Activated CD4-positive, CD25-positive, alpha-beta regulatory T cell treated with anti-CD3 and anti-CD28 coated beads, Interleukin-2, amount 50 U/mL, for 24 hours (primary cell): Measurements from ENCODE around the gene SH2D5.
"Not testable (repeated sequence)": the region's sequence is repeated elsewhere in the genome, so short reads cannot be mapped to it uniquely, and the experiment has no call there.

Source experiments
- ATAC-seq, 2 donors: fragments of 150-1000 bp; cut with Tn5 transposase; one replicate each; pipeline ENCODE4 v1.10.0; 2021; ENCODE audit warnings: mild to moderate bottlenecking in 1 of 2, moderate library complexity in 1 of 2

SH2D5 gene

DNA sequence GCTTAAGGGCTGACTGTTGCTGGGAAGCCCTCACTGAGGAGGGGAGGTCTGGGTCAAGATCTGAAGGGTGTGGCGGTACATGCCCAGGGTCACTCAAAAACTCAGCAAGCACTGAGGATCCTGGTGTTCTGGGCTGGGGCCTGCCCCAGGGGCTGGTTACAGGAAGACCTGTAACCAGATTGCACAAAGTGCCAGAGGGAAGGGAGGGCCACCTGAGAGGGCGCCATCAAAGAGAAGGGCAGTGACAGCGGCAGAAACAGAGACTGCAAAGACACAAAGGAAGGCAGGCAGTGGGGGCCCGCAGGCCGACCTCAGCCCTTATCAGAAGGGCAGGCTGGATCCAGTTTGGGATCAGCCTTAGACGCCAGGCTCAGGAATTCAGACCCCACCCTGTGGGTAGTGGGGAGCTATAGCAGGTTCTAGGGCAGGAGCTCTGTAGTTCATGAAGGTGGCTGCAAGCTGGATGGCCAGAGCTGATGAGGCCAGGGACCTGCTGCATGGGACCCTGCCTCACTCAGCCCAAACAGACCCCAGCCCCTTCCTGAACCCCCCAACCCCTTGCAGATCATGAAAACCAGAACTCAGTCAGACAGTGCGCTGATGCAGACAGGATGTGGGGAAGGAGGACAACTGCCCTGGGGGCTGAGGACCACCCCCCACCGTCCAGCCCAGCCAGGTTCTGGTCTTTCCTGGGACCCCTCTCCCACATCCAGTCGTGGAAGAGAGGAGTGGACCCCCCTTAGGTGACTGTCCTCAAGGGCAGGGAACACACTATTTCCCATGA is 3.9 kb downstream of the SH2D5 start:
- no peak for ATAC-seq

DNA sequence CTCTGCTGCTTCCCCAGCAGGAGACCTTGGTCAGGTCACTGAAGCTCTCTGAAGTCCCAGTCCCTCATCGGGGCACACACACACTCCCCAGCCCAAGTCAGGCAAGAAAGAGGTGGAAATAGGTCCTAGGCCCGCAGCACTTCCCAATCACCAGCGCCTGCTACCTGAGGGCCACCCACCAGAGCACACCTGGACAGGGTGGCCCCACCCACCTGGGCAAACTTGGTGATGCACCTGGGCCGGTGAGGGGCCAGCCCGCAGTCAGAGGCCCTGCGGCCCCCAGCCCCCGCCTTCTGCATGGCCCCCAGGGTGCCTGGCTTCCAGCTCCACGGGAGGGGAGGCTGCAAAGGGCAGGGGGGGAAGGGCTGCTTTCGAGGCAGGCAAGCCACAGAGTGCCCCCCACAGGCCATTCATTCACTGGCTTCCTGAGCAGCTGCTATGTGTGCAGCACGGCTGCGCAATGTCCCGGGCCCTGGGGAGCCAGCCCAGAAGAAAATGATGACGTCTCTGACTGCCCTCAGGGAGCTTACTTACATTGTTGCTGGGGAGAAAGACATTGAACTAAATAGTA is 4.7 kb downstream of the SH2D5 start:
- ATAC-seq, result no peak

DNA sequence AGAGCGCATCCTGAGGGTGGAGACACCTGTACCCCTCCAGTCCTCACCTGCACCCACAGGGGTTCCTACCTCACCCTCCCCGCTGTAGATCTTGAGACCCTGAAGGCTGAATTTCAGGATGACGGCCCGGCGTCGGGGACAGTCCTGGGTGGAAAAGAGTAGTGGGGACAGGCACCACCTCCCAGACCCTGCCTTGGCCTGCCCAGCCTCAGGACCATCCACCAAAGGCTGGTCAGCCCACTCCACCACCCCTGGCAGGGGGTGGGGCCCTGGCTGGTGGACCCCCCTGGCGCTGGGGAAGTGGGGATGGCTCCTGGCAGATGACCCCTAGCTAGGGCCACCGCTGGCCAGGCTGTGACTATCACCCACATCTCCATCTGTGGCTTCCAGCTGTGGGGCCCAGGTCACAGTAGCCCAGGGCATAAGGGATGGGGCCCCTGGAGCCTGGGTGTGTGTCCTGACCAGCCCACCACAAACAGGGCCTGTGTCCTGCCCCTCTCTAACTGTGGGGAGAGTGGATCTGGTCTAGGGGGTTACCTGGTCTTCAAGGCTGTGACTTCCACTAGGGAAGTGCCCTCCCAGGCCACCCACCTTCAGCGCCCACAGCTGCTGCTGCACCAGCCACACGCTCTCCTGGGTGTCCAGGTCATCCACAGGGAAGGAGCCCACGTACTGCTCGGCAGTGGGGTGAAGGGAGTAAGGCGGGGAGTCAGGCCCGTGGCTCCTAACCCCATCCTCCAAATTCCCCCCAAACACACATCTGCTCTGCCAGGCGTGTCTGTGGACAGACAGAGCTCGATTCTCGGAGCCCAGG is 5.4 kb downstream of the SH2D5 start:
- no peak for ATAC-seq

DNA sequence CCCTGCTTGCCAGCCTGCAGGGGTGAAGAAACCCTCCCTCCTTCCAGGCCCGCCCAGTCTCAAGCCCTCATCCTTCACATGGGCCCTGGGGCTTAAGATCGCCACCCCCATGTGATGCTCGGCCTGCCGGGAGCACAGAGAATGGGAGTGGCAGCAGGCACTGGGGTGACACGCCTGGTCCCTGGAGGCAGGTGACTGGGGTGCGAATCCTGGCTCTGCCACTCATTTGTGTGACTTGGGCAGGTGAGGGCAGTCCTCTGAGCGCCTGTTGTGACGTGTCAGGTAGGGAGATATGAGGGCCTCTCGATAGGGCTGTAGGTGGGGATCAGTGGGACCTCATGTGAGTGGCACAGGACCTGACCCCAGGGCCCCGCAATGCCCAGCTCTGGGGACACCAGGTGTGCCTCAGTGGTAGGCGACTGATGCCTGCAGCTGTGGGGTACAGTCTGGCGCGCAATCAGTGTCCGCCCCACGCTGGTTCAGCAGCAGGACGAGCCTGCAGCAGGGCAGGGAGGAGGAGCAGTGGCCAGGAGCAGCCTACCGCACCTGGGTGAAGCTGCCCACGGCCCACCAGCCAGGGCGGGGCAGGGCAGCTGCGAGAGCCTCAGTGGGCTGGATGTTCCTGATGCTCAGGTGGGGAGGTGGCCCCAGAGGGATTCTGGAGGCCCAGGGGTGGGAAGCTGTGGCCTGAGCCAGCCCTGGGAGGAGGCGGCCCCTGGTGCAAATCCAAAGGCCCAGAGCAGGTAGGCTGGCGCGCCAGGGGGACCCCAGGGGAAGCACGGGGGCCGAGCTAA is 6.2 kb downstream of the SH2D5 start:
- ATAC-seq, result no peak

DNA sequence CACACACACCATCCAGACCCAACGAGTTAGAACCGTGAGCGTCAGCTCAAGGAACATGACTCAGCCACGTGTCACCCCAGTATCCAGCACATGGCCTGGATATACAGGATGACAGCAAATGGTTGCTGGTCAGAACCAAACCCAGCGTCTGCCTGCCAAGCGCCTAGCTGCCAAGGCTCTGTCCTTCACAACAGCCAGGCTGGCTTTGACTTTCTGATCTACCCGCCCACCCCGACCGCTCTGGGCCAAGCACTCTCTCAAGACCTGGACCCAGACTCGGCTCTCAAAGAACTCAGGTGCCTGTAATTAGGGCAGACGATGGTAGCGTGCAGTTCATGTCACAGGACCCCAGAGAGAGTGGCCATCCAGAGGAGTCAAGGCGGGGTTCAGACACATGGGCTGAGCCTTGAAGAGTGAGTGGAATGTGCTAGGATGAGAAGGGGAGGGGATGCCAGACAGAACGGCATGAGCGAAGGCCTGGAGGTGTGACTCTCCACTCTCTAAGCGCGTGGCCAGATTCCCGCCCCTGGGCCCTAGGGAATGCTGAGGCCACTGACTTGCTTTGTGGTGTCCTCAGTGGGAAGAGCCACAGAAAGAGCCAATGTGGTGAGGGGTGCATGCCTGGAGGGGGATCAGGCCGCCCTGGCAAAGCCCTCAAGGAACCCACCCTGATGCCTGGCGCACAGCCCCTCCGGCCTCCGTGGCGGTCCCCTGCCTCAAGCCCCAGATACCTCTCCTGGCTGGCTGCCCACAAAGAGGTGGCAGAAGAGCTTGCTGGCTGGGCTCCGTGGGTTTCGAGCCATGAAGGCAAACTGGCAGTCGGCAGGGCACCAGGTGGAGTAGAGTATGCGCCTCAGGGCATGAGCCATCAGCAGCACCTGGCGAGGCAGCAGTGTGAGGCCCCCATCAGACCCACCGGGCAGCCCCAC is 7.0 kb downstream of the SH2D5 start:
- no peak for ATAC-seq

DNA sequence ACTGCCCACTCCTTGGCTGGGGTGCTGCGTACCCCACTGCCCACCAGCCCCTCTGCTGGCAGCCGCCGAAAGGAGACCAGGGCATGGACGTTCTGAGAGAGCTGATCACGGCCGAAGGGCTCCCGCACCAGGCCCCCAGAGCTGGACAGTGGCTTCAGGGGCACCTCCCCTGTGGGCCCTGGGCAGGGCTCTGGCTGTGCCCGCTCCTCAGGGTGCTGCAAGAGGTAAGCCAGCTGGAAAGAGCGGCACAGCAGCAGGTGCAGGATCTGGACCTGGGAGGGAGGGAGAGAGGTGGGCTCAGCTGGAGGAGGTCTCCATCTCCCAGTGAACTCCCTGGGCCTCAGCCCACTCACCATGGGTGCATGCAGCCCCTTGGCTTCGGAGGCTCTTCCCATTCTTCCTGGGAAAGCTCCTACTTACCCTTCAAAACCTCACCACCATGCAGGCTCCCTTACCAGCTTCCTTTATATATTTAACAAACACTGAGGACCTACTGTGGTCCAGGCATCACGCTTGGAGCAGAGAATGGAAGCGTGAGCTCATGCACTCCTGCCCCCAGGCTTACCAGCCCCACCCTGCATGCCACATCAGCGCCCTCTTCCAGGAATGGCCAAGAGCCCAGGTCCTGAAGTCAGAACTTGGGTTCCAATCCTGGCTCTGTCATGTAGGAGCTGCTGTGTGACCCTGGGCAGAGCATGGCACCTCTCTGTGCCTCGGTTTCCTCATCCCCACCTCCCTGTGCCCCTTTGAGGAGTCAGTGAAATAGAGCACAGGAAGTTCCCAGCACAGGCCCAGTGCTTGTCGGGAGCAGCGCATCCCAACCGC is 7.9 kb downstream of the SH2D5 start:
- ATAC-seq, result no peak

DNA sequence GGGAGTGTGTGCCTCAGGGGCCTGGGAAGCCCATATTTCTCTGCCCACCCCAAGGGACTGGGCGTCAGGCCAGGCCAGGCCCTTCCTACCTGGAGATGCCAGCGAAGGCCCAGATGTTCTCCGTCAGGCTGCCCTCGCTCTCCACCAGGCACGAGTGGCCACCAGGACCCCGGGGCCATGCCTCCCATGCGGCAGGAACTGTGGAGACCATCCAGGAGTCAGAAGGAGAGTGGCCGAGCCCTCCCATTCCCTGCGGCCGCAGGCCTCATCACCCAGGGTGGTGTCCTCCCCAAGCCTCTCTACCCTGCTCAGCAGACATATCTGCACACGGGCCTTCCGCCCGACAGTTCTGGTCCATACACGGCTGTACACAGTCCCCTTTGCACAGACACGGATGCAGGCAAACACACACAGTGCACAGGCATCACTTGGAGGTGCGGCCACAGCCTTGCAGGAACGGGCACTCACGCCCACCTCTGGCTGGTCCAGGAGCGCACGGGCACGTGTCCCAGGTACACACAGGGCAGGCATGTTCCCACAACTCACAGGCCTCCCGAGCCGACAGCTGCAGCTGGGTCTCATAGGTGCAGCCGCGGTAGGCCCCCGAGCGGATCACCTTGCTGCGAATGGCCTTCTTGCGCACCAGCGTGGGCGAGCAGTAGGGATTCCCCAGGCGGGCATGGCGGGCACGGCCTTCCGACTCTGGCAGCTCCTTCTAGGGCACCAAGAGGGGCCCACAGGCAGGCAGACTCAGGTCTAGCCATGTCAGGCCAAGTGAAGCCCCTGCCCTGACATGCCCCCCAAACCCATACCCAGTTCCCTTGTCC is 8.8 kb downstream of the SH2D5 start:
- no peak for ATAC-seq

DNA sequence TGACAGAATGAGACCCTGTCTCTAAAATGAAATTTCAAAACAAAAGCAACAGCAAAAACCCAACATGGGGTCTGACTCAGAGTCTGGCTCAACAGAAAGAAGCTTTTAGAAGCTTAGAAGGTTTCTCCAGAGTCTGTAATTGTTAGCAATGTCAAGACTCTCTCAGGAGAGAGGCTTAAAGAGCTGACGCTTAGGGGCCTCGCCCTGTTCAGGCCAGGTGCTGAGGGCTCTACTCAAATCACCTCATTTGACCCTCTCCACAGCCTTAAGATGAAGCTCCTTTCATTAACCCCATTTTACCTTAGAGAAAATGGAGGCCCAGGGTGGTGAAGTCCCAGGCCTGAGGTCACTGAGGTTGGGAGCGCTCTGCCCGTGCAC is 9.4 kb downstream of the SH2D5 start:
- ATAC-seq, result no peak

DNA sequence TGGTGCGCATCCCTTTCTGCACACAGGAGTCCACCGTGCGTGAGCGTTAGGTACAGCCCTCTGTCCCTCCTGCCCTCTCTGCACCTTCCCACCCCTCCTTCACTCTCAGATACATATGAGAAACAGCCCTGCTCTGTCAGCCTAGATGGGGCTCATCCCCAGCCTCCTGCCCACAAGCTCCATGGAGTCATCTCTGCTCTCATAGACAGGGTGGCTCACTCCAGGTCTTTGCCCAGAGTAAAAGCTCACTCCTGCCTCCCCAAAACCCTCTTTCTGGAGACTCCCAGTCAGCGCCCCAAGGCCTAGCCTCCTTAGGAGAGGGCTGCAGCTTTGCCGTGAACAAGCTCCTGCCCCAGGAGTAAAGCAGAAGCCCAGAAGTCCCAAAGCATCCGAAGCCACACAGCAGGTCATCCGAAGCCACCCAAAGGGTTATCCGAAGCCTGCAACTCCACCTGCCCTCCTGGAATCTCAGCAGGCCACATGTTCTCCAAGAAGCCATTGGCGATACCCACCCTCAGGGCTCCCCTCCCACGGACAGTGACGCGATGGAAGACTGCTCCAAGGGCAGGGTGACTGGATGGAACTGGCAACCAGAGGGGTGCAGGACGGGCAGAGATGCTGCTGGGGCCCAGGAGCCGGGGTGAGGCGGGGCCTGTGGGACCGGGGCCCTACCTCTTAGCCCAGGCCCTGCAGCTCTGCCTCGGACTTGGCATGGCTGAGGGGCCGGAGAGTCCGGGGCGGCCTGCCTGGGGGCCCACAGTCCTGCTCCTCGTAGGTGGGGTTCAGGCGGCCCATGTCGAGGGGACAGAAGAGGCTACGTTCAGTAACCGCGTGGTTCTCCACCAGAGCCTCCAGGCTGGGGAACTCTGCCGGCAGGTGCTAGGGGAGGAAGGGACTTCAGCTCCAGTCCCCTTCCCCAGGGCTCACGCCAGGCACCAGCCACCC is 11.1 kb downstream of the SH2D5 start:
- no peak for ATAC-seq

DNA sequence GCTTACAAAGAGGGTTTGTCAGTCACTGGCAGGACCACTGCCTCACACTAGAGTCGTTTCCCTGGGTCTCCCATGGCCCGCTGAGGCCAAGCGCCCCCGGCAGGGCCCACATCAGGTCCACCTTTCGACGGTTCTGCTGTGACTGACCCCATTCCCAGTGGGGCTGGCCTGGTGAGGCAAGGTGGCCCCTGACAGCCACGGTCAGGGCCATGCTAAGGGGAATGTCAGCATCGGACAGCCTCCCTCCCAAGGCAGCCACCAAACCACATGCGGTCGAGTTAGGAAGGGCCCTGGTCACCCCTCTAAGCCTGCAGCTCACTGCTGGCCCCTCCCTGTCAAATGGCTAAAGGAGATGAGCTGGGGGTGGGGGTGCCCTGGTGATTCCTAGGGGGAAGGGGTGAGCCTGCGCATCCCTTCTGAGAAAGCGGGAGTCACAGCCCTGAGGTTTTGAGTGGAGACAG is 11.8 kb downstream of the SH2D5 start:
- ATAC-seq, result no peak

DNA sequence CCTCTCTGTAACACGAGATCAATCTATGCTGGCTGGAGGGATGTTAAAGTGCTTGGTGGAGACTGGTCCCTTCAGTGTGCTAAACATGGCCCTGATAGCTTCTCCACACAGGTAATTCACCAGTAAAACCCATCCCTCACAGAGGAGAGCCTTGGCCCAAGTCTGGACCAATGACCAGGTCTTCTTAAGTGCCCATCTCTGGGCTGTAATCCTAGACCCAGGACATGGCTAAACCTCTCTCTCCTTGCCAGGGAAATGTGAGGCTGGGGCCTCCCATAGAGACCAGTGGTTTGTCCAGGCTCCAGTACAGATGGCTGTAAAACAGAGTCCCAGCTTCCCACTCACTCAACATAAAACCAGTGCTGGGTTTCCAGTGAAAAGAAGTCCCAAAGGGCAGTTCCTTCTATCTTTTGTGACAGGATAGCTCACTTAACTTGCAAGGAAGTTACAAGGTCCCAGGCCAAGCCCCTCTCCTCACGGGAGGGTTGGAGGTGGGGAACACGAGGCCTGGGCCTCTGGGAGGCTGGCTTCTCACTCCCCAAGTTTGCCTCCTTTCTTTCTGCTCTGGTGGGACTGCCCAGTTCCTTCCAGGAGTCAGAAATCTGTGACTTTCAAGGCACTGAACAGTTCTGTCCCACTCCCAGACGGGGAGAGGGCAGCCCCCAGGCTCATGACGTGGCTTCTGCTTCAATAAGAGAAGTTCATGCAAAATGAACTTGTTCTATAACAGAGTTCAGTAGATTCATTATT is 12.5 kb downstream of the SH2D5 start:
- no peak for ATAC-seq

DNA sequence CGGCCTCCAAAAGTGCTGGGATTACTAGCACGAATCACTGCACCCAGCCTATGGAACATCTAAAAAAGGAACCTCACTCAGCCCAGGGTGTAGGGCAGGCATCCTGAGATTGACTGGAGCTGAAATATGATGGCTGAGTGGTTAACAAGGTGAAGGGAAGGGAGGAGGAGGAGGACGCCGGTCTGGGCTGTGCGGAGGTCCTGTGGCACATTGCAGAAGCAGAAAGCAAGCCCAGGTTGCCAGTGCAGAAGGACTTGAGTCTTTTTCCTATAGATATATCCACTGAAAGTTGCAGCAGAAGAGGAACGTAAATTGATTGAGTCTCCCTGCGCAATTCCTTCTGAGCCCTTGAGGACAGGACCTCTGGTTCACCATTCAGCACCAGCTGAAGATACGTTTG is 13.2 kb downstream of the SH2D5 start:
- ATAC-seq, result no peak

DNA sequence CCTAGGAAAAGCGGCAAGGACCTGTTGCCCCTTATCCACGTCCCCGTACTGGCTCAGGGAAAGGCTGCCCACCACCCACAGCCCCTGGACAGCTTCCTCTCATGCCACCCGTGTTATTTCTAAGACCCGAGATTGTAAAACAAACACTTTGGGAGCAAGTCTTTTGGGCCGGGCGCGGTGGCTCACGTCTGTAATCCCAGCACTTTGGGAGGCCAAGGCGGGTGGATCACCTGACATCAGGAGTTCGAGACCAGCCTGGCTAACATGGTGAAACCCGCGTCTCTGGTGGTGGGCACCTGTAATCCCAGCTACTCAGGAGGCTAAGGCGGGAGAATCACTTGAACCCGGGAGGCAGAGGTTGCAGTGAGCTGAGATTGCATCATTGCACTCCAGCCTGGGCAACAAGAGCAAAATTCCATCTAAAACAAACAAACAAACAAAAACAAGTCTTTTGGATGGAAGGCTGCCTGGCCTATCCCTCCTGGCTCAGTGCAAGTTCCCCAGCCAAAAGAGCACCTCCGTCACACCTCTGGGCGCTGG is 14.1 kb downstream of the SH2D5 start:
- not testable (repeated sequence) for ATAC-seq

DNA sequence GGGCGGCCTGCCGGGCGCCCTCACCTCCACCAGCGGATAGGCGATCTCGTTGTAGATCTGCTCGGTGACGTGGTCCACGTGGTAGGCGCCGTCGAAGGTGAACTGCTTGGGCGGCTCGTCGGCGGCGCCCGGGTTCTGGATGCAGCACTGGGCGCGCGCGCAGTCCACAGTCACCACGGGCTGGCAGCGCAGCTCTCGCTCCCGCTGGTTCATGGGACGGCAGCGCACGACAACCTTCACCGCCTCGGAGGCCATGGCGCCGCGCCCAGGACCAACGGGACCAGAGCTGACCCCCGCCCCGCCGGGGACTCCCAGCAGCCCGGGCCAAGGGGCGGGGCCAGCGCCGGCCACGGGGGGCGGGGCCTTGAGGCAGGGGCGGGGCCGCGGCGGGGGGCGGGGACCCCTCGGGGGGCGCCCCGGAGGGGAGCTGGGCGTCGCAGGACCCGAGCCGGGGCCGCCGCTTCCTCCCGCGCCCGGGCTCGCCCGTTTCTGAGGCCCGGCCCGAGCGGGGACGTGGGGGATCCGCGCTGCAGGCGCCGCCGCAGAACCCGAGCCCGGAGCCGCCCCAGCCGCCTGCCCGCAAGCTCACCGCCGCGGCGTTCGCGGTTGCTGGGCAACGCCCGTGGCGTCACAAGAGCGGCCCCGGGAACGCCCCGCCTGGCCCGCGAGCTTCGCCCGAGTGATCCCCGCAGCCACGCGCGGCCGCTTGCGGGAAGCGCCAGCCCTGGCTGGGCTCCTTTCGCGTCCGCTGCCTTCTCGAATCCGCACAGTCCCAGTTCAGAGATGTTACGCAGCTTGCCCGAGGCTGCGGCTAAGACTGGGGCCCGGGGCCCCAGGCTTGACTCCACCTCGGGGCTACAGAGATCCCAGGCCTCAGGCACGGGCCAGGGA is 14.8 kb downstream of the SH2D5 start, which contains the start of gene KIF17:
KIF17 (minus strand) TSS at position 556 of the 891 bp plus-strand sequence; CDS start at position 255, 301 bp downstream.
- peak; percentile 60 to 74 for ATAC-seq

DNA sequence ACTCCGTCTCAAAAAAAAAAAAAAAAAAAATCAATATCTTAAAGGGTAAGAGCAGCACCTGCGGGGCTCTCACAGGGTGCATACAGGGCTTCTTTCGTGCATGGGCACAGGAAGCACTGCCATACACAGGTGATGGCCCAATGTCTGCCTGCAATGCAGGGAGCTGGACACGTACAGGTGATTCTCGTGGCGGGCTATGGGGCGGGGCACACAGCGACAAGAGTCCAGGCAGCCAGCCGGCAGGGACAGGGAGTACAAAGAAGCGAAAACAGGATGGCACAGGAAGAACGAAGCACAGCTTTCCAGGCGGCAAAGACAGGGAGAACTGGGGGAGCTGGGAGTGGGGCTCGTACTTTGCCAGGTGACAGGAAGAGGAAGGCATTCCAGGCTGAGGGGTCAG is 16.3 kb downstream of the SH2D5 start:
- no peak for ATAC-seq

DNA sequence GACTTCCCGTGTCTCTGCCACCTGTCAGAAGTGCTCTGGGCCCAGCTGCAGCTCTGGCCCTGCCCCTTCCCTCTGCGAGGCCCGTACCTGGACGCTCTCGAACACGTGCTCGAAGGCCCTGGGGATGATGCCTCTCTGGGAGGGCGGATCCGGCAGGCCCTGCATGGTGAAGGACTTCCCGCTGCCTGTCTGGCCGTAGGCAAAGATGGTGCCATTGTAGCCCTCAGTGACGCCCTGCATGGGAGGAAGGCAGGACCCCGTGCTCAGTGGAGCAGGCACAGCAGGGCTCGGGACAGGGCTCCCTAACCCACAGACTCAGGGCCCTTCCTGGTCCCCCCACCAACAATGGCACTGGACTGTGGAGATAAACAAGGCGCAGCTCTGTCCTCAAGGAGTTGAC is 17.1 kb downstream of the SH2D5 start:
- ATAC-seq, result no peak
